NCI-H2227 treated with DMSO at 0.1 percent for 48 hours (cell line): ENCODE results near the gene DHODH.

Experiments used
- DNase-seq: peaks from one replicate; lab custom pipeline; 2025; lab: John Stamatoyannopoulos, UW

DHODH gene

GRCh38 chr16:72013888-72014581 is 5.5 kb downstream of the DHODH start:
- DNase-seq: peak; percentile 5

- no peak for DNase-seq
Measured at GRCh38 chr16:72014675-72015074, 6.1 kb downstream of the DHODH start.

- no peak for DNase-seq
Measured at GRCh38 chr16:72015124-72015523, 6.6 kb downstream of the DHODH start.

DNA sequence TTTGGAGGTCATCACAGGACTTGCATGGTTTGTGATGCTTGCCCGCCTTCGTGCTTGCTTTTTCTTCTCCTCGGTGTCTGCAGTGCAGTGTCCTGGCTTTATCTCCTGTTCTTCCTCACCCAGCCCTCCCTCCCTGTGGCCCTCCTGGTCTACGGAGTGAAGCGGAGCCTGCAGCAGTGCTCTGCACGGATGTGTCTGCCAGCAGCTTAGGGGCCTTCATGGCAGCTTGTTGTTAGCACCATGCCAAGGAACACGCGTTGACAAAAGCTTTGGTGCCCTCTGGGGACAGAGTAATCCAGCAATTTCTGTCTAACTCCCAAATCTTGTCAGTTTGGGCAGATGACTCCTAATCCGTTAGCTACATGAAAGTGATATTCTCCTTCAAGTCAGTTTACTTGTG is 9.9 kb downstream of the DHODH start:
- DNase-seq: no peak

- DNase-seq: no peak
Measured at GRCh38 chr16:72021043-72021442, 12.5 kb downstream of the DHODH start.

DNA sequence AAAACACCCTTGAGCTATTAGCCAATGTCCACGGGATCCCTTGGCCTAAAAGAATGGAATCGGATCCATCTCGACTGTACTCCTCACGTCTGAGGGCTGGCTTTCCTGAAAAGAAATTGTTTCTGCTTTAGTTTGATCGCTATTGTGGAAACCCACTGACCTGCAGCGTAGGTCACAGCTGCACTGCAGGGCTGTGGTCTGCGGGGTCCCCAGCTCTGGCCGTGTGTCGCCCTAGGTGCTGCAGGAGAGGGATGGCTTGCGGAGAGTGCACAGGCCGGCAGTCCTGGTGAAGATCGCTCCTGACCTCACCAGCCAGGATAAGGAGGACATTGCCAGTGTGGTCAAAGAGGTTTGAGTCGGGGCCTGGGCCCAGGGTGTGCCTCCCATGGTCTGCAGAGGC is 13.6 kb downstream of the DHODH start:
- no peak for DNase-seq

GRCh38 chr16:72023962-72024361 is 15.4 kb downstream of the DHODH start:
- no peak for DNase-seq

- no peak for DNase-seq
Measured at GRCh38 chr16:72024862-72025382, 16.4 kb downstream of the DHODH start.

DNA sequence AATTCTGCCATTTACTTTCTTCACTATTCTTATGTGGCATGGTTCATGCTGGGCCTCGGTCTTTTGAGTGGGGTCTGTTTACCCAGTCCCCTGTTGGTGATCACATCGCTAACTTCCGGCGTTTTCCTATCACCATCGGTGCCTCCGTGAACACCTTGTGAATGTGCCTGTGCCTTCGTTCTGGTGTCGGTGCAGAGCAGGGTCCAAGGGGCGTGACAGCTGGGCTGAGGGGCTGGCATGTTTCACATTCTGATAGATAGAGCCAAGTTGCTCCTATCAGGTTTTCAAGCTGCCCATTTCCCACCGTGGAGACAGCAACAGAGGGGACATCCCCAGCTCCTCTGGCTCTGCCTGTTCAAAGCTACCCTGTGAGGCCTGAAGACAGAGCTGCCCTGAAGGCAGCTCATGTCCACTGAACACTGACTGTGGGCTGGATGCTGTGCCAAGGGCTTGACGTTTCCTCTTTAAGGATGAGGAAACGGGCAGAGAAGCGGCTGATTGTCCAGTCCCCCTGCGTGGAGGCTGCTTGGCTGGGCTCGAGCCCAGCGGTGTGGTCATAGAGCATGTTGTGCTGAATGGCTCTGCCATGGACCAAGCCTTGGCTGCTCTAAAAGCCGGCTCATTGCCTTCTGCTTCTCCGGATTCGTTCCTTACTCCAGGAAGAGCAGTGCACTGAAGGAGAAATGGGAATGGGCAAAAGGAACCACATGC is 17.0 kb downstream of the DHODH start:
- no peak for DNase-seq

DNA sequence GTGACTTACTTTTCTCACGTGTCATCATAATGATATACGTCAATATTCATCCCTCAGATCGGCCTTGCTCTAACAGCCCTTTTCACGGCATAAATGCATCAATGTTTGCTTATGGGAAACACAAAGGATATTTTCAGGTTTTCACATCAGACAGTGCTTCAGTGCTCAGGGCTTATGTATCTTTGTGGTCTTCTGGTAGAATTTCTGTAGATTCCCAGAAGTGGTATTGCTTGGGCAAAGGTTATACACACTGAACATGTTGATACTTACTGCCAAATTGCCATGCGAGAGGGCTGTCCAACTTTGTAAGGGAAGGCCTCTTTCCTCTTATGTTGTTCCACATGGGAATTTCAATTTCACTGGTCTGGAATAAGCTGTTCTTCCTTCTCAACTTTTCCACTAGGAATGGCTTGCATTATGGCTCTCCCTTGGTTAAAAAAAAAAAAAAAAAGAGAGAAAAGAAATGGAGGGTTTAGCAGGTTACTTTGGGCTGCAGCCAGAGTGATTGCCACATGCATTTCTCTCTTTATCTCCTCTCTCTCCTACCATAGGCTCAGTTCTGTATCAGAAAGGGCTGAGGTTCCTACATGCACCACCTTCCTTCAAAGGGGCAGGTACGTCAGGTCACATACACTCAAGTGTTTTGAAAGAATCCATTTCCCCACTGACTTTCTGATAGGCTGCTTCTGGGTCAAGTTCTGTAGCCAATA is 19.3 kb downstream of the DHODH start:
- DNase-seq: no peak

- no peak for DNase-seq
Measured at GRCh38 chr16:72029567-72030271, 21.2 kb downstream of the DHODH start.

DNA sequence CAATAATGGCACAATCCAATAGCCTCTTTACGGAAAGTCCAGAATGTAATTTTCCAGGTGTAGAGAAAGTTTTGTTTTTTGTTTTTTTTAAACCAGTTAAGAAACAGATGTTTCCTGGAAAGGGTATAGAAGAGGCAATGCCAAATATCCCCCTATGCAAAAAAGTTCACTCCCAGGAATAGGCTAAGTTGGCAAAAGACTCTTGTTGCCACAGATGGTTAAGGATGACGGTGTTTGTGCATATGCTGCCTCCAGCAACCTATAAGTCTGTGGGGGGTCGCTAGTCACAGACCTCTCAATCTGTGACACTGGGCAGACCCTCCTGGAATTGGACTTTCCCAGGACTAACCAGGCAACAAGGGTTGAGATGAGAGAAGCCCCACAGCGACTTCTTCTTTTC is 24.9 kb downstream of the DHODH start:
- no peak for DNase-seq

DNA sequence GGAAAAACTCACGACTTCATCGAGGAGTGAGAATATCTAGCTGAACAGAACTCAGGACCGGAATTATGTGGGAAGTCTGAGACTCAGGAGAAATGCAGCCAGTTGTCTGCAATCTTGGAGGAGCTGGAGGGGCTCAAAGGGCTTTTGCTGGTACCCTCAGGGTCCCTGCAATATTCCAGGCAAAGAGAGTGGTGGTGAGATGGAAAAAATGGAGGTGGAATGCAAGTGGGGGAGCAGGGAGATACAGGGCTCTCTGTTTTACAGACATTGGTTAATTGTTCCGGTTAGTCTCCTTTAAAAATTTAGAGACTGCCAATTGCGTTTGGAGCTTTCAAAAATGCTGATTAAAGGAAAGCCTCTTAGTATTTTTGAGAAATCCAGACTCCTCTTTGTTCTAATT is 27.6 kb downstream of the DHODH start:
- DNase-seq: no peak

DNA sequence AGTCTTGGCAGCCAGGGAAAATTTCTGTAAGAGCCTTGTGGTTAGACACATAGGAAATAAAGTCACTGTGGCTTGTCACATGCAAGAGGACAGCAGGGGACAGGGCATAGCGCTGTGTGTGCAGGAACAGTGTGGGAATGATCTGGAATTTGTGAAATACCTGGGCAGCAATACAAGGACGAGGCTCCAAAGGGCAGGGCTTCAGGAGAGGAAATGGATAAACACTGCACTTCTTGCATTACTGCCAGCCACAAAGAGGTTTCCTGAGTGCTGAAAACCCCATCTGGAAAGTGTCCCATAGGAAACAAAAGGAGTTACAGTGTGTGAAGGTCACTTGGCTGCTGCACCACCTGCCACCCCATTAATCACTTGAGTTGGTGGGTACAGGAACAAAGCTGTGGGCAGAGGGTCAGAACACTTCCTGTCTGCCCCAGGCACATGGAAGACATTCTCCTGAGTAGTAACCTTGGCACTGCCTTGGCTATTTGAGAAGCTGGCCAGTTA is 33.7 kb downstream of the DHODH start:
- DNase-seq: no peak

- no peak for DNase-seq
Measured at GRCh38 chr16:72043058-72043457, 34.5 kb downstream of the DHODH start.

DNA sequence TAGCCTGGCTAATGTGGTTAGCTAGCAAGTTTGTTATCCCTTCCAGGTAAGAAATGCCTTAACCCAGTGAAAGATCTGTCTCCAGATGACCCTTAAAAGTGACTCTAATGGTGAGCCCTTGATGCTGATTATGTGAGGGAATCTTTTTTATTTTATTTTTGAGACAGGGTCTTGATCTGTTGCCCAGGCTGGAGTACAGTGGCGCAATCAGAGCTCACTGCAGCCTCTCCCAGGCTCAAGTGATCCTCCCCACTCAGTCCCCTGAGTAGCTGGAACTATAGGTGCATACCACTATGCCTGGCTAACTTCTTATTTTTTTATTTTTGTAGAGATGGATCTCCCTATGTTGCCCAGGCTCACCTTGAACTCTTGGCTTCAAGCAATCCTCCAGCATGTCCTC is 35.0 kb downstream of the DHODH start:
- no peak for DNase-seq

DNA sequence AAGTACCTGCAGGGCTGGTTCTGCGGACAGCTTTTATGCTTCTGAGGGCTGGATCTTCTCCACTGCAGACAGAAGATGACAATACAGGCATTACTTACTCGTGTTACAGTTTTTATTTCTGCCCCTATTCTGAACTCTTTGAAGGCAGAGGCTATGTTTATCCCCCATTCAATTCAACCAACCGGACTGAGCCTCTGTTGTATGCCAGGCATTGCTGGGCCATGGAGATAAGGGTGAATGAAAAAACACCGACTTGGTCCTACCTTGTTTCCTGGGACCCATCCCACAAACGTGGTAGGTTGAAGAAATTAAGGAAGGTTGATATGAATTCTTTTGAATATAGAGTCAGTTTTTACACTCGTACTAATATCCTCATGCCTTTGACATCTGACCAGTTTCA is 35.8 kb downstream of the DHODH start:
- no peak for DNase-seq

GRCh38 chr16:72044825-72045359 is 36.3 kb downstream of the DHODH start:
- no peak for DNase-seq

DNA sequence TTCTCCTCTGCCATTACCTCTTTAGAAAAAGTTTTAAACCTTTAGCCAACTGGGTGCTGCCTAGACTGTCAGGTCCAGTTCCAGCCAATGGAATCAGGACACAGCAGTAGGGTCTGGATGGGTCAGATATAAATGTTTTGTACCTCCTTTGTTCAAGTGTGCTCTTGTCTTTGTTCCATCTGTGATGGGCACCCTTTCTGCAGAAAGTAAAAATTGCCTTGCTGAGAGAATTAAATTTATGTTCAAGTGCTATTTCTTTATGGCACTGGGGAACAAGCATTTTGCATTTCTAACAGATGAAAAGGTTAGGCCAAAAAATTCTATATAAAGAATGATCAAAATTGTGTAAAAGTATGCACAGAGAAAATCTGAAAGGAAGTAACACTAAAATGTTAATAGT is 40.6 kb downstream of the DHODH start:
- no peak for DNase-seq

DNA sequence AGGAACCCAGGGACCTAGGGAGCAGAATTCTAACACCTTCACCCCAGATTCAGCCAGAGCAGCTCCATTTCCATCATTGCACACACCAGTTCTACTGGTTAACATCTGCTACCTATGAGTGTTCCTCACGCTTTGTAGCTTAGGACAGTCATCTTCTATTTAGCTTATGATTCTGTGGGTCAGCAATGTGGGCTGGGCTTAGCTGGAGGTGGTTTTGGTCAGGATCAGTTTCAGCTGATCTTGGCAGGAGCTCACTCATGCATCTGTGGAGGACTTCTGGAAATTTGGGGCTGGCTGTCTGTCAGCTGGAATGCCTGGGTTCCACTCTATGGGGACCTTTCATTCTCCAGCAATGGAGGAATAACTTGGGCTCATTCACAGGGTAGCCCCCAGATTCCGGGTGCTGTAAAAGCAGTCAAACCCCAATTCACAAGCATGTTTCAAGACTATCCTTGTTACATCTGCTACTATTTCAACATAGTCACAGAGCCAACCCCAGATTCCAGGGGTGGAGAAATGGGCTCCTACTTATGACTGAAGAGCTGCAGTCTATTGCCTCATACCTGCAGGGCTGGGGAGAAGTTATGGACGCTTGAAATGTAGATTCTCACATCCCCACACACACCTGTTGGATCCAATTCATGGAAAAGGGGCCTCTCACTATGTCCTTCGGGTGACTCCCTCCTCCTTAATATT is 42.4 kb downstream of the DHODH start:
- no peak for DNase-seq

DNA sequence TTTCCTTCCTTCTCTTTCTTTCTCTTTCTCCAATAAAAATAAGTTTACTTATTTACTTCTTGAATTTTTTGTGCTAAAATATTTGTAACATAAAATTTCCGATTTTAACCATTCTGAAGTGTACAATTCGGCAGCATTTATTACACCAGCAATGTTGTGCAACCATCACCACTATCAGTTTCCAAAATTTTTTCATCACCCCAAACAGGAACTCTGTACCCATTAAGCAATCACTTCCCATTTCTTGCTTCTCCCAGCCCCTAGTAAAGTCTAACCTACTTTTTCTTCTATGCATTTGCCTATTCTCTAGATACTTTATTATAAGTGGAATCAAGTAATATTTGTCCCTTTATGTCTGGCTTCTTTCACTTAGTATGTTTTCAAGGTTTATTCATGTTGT is 43.3 kb downstream of the DHODH start:
- no peak for DNase-seq
